HepG2 (cell line): ENCODE measurements around the gene DTYMK. TPM values are rescaled to one million over a fixed set of nuclear protein-coding genes. Genes with fewer than 3 reads are reported as not detected.

Experiments
- ATF1 ChIP-seq: IDR thresholded peaks from 2 replicates; pipeline ENCODE4 v1.6.1; 2016; ENCODE audit warnings: mild to moderate bottlenecking, control low read depth
- CBX1 ChIP-seq: IDR thresholded peaks from one replicate; pipeline ENCODE4 v1.6.1; 2016; ENCODE audit warnings: antibody characterized with exemption, low read depth
- CBX2 ChIP-seq, 2 experiments: fragments of 200-600 bp in 1 of 2; sonication (generic); formaldehyde crosslinking in 1 of 2; IDR thresholded peaks; 2 replicates each; pipeline versions ENCODE4 v1.7.0 to v1.8.1; 2018 to 2022; ENCODE audit warnings: low read depth in 2 of 2, low read length in 1 of 2, mild to moderate bottlenecking in 1 of 2, missing genetic modification reagents in 1 of 2
- ELF4 ChIP-seq: sonication (generic); formaldehyde crosslinking; IDR thresholded peaks from 2 replicates; pipeline ENCODE4 v1.5.0; 2020; ENCODE audit warnings: missing genetic modification reagents, mild to moderate bottlenecking, moderate library complexity, borderline replicate concordance
- EZH2 ChIP-seq: conservative IDR thresholded peaks from 2 replicates; pipeline ENCODE4 v1.6.1; 2012; ENCODE audit warnings: mild to moderate bottlenecking, low read depth, low read length, moderate library complexity
- GATAD2A ChIP-seq: IDR thresholded peaks from 2 replicates; pipeline ENCODE4 v1.6.1; 2016
- KDM5A ChIP-seq: fragments of 200-600 bp; sonication (generic); IDR thresholded peaks from 2 replicates; pipeline ENCODE4 v1.7.0; 2018; ENCODE audit warnings: antibody characterized with exemption, mild to moderate bottlenecking, low read length, borderline replicate concordance
- KDM6A ChIP-seq: IDR thresholded peaks from 2 replicates; pipeline ENCODE4 v1.6.1; 2016; ENCODE audit warnings: low read depth
- NFE2L2 ChIP-seq: fragments of 150-350 bp; IDR thresholded peaks from 2 replicates; pipeline ENCODE4 v1.6.1; 2014; ENCODE audit warnings: low read length
- SOX13 ChIP-seq, 3 experiments: fragments of 450-650 bp in 1 of 3; sonication (generic) in 1 of 3; formaldehyde crosslinking in 1 of 3; IDR thresholded peaks in 2 of 3; conservative IDR thresholded peaks in 1 of 3; 2 replicates each; pipeline versions ENCODE4 v1.5.0 to v1.6.1; 2016 to 2020; ENCODE audit warnings: antibody characterized with exemption in 1 of 3, mild to moderate bottlenecking in 1 of 3, missing compliant biosample characterization in 1 of 3, missing genetic modification reagents in 1 of 3, moderate library complexity in 1 of 3
- TBX3 ChIP-seq: fragments of 450-650 bp; IDR thresholded peaks from 2 replicates; pipeline ENCODE4 v1.6.1; 2017; ENCODE audit warnings: antibody characterized with exemption, mild to moderate bottlenecking, inconsistent platforms, borderline replicate concordance
- U2AF1 ChIP-seq: fragments of 200-400 bp; formaldehyde crosslinking; optimal IDR thresholded peaks from 2 replicates; pipeline ENCODE3; 2017; ENCODE audit warnings: mild to moderate bottlenecking, low read depth, low read length
- ZFP36L2 ChIP-seq: sonication (generic); formaldehyde crosslinking; IDR thresholded peaks from 2 replicates; pipeline ENCODE4 v1.4.0; 2020; ENCODE audit warnings: missing genetic modification reagents
- ZNF260 ChIP-seq: sonication (generic); formaldehyde crosslinking; IDR thresholded peaks from 2 replicates; pipeline ENCODE4 v1.4.0; 2020; ENCODE audit warnings: missing genetic modification reagents, low read depth, mild to moderate bottlenecking, borderline replicate concordance
- ZNF737 ChIP-seq: sonication (generic); formaldehyde crosslinking; IDR thresholded peaks from 2 replicates; pipeline ENCODE4 v1.5.0; 2020; ENCODE audit warnings: missing genetic modification reagents, mild to moderate bottlenecking, borderline replicate concordance
- ZSCAN9 ChIP-seq: IDR thresholded peaks from 2 replicates; pipeline ENCODE4 v1.6.1; 2016; ENCODE audit warnings: borderline replicate concordance
- polyA plus RNA-seq, 8 experiments: library from polyadenylated mRNA; depleted of rRNA in 3 of 8; stranded (reverse) in 7 of 8; unstranded in 1 of 8; fragments of >200 nt; fragmentation: Illumina TruSeq in 4 of 8; extraction: Trizol in 4 of 8; gene quantifications; 2 replicates each; pipeline versions ENCODE4 v1.2.1 to v1.2.3, GENCODE V29; 2011 to 2016; ENCODE audit warnings: low read depth in 4 of 8, missing spikeins in 1 of 8, mixed read lengths in 1 of 8; ENCODE audit not compliant: insufficient read depth in 1 of 8
- total RNA-seq, 5 experiments: library from RNA; depleted of rRNA; stranded (reverse); fragments of >200 nt; fragmentation: Illumina TruSeq; extraction: Trizol; gene quantifications; 2 replicates each; pipeline ENCODE4 v1.2.3, GENCODE V29; 2016; ENCODE audit warnings: low read depth in 1 of 5
- TF ChIP-seq, protein P1 (sequence below): sonication (generic); formaldehyde crosslinking; IDR thresholded peaks from 2 replicates; pipeline ENCODE4 v1.5.0; 2020; ENCODE audit warnings: mild to moderate bottlenecking, missing genetic modification reagents, borderline replicate concordance
- TF ChIP-seq, protein P2 (sequence below): IDR thresholded peaks from 2 replicates; pipeline ENCODE4 v1.4.0; 2020; ENCODE audit warnings: mild to moderate bottlenecking, missing genetic modification reagents
- TF ChIP-seq, protein P3 (sequence below): sonication (generic); formaldehyde crosslinking; IDR thresholded peaks from 2 replicates; pipeline ENCODE4 v1.4.0; 2020; ENCODE audit warnings: mild to moderate bottlenecking, missing genetic modification reagents
- TF ChIP-seq, protein P4 (sequence below): IDR thresholded peaks from 2 replicates; pipeline ENCODE4 v1.6.1; 2016; ENCODE audit warnings: control low read depth

DTYMK gene
- total and polyA plus RNA-seq, 2 of the 13 experiments (the other 11 are each of a cell fraction or from before 2014, with no cell fraction given): 57.5 to 134 TPM

DNA sequence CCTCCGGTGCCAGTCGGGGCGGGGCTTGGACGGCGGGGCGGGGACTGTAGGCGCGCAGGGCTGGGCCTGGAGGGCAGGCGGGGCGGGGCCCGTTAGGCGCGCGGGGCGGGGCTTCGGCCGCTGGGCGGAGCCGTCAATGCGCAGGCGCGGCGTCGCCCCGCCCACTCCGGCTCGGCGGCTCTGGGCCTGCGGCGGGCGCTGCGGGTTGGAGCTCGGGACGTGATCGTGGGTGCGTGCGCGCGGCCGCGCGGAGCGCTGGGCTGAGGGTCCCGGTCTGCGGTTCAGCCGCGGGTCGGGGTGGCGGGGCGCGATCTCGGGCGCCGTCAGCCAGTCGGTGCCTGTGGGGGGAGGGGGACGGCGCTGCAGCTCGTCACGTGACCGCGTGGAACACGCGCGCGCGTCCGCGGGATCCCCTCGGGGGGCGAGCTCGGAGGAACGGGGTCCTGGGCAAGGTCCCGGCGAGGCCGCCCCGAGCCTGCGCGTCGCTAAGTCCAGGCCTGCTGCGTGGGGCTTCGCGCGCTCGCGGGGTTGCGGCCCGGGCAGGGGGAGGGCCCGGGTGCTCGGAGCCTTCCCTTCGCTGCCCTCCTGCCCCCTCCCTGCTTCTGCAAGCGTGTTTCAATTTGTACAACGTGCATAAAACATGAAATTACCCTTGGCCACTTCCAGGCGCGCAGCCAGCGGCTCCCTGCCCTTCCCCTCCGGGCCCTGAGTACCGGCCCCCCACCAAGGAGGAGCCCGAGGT is 48.0 kb upstream of the DTYMK start, which contains the start of gene D2HGDH (continued):
- TF ChIP-seq ZSCAN9 (CRISPR knock-in tag) (no peak; the same call in 1 of the 2 replicates), SOX13 (IDR thresholded peaks at IDR 0.05) (no peak), SOX13 (CRISPR knock-in tag; conservative IDR thresholded peaks at IDR 0.05 in 1 of 2, IDR thresholded peaks at IDR 0.05 in 1 of 2) (no peak), NFE2L2 (no peak), EZH2 (no peak), GATAD2A (CRISPR knock-in tag) (no peak), KDM6A (CRISPR knock-in tag) (no peak), ATF1 (CRISPR knock-in tag) (no peak), ZNF260 (CRISPR knock-in tag) (no peak), ZNF737 (CRISPR knock-in tag) (no peak), KDM5A (no peak), ELF4 (CRISPR knock-in tag) (no peak), CBX1 (peak; percentile 76), TBX3 (no peak), CBX2 (IDR thresholded peaks at IDR 0.05; ENCODE audit: low read depth, low read length) (no peak), CBX2 (CRISPR knock-in tag; IDR thresholded peaks at IDR 0.05; ENCODE audit: low read depth) (no peak), ZFP36L2 (CRISPR knock-in tag) (no peak), U2AF1 (no peak)
- TF ChIP-seq, protein P1, sequence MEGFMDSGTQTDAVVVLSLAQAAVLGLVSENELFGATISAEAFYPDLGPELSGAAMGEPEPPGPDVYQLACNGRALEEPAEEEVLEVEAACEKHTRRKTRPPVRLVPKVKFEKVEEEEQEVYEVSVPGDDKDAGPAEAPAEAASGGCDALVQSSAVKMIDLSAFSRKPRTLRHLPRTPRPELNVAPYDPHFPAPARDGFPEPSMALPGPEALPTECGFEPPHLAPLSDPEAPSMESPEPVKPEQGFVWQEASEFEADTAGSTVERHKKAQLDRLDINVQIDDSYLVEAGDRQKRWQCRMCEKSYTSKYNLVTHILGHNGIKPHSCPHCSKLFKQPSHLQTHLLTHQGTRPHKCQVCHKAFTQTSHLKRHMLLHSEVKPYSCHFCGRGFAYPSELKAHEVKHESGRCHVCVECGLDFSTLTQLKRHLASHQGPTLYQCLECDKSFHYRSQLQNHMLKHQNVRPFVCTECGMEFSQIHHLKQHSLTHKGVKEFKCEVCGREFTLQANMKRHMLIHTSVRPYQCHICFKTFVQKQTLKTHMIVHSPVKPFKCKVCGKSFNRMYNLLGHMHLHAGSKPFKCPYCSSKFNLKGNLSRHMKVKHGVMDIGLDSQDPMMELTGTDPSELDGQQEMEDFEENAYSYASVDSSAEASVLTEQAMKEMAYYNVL (CRISPR knock-in tag): no peak; the same call in none of the 2 replicates
- TF ChIP-seq, protein P2, sequence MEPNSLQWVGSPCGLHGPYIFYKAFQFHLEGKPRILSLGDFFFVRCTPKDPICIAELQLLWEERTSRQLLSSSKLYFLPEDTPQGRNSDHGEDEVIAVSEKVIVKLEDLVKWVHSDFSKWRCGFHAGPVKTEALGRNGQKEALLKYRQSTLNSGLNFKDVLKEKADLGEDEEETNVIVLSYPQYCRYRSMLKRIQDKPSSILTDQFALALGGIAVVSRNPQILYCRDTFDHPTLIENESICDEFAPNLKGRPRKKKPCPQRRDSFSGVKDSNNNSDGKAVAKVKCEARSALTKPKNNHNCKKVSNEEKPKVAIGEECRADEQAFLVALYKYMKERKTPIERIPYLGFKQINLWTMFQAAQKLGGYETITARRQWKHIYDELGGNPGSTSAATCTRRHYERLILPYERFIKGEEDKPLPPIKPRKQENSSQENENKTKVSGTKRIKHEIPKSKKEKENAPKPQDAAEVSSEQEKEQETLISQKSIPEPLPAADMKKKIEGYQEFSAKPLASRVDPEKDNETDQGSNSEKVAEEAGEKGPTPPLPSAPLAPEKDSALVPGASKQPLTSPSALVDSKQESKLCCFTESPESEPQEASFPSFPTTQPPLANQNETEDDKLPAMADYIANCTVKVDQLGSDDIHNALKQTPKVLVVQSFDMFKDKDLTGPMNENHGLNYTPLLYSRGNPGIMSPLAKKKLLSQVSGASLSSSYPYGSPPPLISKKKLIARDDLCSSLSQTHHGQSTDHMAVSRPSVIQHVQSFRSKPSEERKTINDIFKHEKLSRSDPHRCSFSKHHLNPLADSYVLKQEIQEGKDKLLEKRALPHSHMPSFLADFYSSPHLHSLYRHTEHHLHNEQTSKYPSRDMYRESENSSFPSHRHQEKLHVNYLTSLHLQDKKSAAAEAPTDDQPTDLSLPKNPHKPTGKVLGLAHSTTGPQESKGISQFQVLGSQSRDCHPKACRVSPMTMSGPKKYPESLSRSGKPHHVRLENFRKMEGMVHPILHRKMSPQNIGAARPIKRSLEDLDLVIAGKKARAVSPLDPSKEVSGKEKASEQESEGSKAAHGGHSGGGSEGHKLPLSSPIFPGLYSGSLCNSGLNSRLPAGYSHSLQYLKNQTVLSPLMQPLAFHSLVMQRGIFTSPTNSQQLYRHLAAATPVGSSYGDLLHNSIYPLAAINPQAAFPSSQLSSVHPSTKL (CRISPR knock-in tag): no peak
- TF ChIP-seq, protein P3, sequence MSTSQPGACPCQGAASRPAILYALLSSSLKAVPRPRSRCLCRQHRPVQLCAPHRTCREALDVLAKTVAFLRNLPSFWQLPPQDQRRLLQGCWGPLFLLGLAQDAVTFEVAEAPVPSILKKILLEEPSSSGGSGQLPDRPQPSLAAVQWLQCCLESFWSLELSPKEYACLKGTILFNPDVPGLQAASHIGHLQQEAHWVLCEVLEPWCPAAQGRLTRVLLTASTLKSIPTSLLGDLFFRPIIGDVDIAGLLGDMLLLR (CRISPR knock-in tag): no peak
- TF ChIP-seq, protein P4, sequence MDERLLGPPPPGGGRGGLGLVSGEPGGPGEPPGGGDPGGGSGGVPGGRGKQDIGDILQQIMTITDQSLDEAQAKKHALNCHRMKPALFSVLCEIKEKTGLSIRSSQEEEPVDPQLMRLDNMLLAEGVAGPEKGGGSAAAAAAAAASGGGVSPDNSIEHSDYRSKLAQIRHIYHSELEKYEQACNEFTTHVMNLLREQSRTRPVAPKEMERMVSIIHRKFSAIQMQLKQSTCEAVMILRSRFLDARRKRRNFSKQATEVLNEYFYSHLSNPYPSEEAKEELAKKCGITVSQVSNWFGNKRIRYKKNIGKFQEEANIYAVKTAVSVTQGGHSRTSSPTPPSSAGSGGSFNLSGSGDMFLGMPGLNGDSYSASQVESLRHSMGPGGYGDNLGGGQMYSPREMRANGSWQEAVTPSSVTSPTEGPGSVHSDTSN (CRISPR knock-in tag): no peak
